Osteoblast (primary cell): ENCODE results near the gene MAS1L. TPM values are rescaled to one million over a fixed set of nuclear protein-coding genes. Genes with fewer than 3 reads are reported as not detected.

Source experiments
- DNase-seq: peaks from one replicate; pipeline ENCODE4 v3.0.0; 2011; ENCODE audit warnings: low spot score, mixed read lengths; ENCODE audit not compliant: insufficient read length; ENCODE audit errors: missing footprints
- H2AFZ ChIP-seq: 2 replicates; pipeline ENCODE4 v1.6.0; 2011; ENCODE audit warnings: mild to moderate bottlenecking, low read length
- H3K27ac ChIP-seq: 2 replicates; pipeline ENCODE4 v1.5.1; 2011; ENCODE audit warnings: mild to moderate bottlenecking, low read depth, low read length, moderate library complexity
- H3K27me3 ChIP-seq: 2 replicates; pipeline ENCODE4 v1.6.0; 2012; ENCODE audit warnings: mild to moderate bottlenecking, control low read depth, inconsistent platforms, low read length, moderate library complexity; ENCODE audit not compliant: insufficient read depth
- H3K36me3 ChIP-seq: 2 replicates; pipeline ENCODE4 v1.5.1; 2011; ENCODE audit warnings: mild to moderate bottlenecking, low read length, control low read depth, moderate library complexity; ENCODE audit not compliant: insufficient read depth
- H3K4me1 ChIP-seq: 2 replicates; pipeline ENCODE4 v1.5.1; 2011; ENCODE audit warnings: mild to moderate bottlenecking, low read length, control low read depth, moderate library complexity; ENCODE audit not compliant: insufficient read depth
- H3K4me2 ChIP-seq: 2 replicates; pipeline ENCODE4 v1.6.0; 2011; ENCODE audit warnings: mild to moderate bottlenecking, low read length; ENCODE audit not compliant: insufficient read depth
- H3K4me3 ChIP-seq: fragments of 200-600 bp; sonication (generic); 3 replicates; pipeline ENCODE4 v1.5.1; 2012; ENCODE audit warnings: mild to moderate bottlenecking, low read length, inconsistent platforms; ENCODE audit not compliant: insufficient read depth
- H3K79me2 ChIP-seq: 2 replicates; pipeline ENCODE4 v1.6.0; 2012; ENCODE audit warnings: mild to moderate bottlenecking, low read length, control low read depth, inconsistent platforms; ENCODE audit not compliant: insufficient read depth
- H3K9me3 ChIP-seq: 2 replicates; pipeline ENCODE4 v1.5.1; 2011; ENCODE audit warnings: low read depth, low read length, control low read depth
- H4K20me1 ChIP-seq: 2 replicates; pipeline ENCODE4 v1.6.0; 2012; ENCODE audit warnings: mild to moderate bottlenecking, low read length, control low read depth; ENCODE audit not compliant: insufficient read depth
- total RNA-seq: library from RNA; depleted of rRNA; stranded (reverse); fragments of >200 nt; gene quantifications from 2 replicates; pipeline ENCODE4 v1.2.3, GENCODE V29; 2012
- TF ChIP-seq, protein P1 (sequence below): IDR thresholded peaks from 2 replicates; pipeline ENCODE4 v1.5.1; 2011; ENCODE audit warnings: mild to moderate bottlenecking, low read depth, low read length, moderate library complexity; ENCODE audit errors: extremely low read depth

The MAS1L gene
- total RNA-seq, 1 donor = not detected

GRCh38 chr6:29502181-29502580 is 14.4 kb upstream of the MAS1L start:
- Histone ChIP-seq H2AFZ (no peak overlapping the region), H4K20me1 (no peaks in the 10 kb centered on the region), H3K36me3 (no peaks in the 10 kb centered on the region), H3K27ac (no peak overlapping the region), H3K9me3 (no peaks in the 10 kb centered on the region), H3K4me3 (no peak overlapping the region), H3K27me3 (no peaks in the 10 kb centered on the region), H3K79me2 (no peaks in the 10 kb centered on the region), H3K4me1 (no peaks in the 10 kb centered on the region), H3K4me2 (no peak overlapping the region)
- TF ChIP-seq, protein P1, sequence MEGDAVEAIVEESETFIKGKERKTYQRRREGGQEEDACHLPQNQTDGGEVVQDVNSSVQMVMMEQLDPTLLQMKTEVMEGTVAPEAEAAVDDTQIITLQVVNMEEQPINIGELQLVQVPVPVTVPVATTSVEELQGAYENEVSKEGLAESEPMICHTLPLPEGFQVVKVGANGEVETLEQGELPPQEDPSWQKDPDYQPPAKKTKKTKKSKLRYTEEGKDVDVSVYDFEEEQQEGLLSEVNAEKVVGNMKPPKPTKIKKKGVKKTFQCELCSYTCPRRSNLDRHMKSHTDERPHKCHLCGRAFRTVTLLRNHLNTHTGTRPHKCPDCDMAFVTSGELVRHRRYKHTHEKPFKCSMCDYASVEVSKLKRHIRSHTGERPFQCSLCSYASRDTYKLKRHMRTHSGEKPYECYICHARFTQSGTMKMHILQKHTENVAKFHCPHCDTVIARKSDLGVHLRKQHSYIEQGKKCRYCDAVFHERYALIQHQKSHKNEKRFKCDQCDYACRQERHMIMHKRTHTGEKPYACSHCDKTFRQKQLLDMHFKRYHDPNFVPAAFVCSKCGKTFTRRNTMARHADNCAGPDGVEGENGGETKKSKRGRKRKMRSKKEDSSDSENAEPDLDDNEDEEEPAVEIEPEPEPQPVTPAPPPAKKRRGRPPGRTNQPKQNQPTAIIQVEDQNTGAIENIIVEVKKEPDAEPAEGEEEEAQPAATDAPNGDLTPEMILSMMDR = no peak
- DNase-seq = no peak

GRCh38 chr6:29501106-29501505 is 13.3 kb upstream of the MAS1L start:
- H3K4me1 ChIP-seq = no peaks in the 10 kb centered on the region
- H4K20me1 ChIP-seq = no peaks in the 10 kb centered on the region
- no peak for DNase-seq
- H3K4me2 ChIP-seq = no peak overlapping the region
- no peak overlapping the region for H3K27ac ChIP-seq
- no peaks in the 10 kb centered on the region for H3K9me3 ChIP-seq
- TF ChIP-seq, protein P1 = no peak
- H2AFZ ChIP-seq = no peak overlapping the region
- H3K36me3 ChIP-seq = no peaks in the 10 kb centered on the region
- no peaks in the 10 kb centered on the region for H3K79me2 ChIP-seq
- H3K27me3 ChIP-seq = no peaks in the 10 kb centered on the region
- H3K4me3 ChIP-seq = no peak overlapping the region

DNA sequence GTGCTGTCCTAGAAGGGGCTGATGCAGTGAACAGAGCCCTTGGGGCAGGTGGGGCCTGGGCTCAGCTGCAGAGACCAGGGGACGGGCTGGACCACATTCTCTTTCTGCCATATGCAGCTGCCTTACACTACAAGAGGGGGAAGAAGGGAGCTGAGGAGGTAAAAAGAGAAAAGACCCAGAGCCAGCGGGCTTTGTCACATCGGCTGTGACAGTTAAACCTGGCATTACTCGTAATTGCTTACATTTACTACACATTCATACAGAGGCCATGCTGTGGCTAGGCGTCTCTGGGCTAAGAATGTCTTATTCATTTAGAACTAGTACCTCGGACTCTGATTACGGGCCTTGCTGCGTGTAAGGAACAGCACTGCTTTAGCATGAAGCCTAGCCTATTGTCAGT is 12.8 kb upstream of the MAS1L start:
- no peaks in the 10 kb centered on the region for H3K36me3 ChIP-seq
- H3K27ac ChIP-seq = no peak overlapping the region
- H3K27me3 ChIP-seq = no peaks in the 10 kb centered on the region
- H3K79me2 ChIP-seq = no peaks in the 10 kb centered on the region
- H3K4me3 ChIP-seq = no peak overlapping the region
- H2AFZ ChIP-seq = no peak overlapping the region
- H3K4me2 ChIP-seq = no peak overlapping the region
- no peaks in the 10 kb centered on the region for H3K9me3 ChIP-seq
- H4K20me1 ChIP-seq = no peaks in the 10 kb centered on the region
- TF ChIP-seq, protein P1 = no peak
- no peak for DNase-seq
- H3K4me1 ChIP-seq = no peaks in the 10 kb centered on the region

DNA sequence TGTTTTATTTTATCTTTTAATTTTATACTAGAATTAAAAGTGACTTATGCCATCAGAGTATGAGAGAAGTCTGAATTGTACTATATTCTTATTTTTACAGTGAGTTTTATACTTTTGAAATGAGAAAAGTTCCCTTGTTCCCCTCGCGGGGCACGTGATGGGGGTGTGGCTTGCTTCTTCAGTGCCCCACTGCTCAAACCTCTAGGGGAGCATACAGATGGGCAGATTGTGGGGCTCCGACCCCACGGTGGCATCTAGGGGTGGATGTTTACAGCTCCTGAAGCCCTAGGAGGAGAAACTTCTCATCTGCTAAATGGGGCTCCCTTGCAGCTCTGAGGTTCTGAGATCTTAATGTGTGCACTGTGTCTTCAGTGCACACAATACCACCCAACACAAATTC is 11.9 kb upstream of the MAS1L start:
- H3K9me3 ChIP-seq = no peaks in the 10 kb centered on the region
- no peak overlapping the region for H3K27ac ChIP-seq
- no peak for DNase-seq

More for the DNA sequence above, 11.9 kb upstream of the MAS1L start:
- Histone ChIP-seq H3K4me1 (no peaks in the 10 kb centered on the region), H3K4me2 (no peak overlapping the region), H3K4me3 (no peak overlapping the region), H2AFZ (no peak overlapping the region), H3K36me3 (no peaks in the 10 kb centered on the region), H3K79me2 (no peaks in the 10 kb centered on the region), H4K20me1 (no peaks in the 10 kb centered on the region), H3K27me3 (no peaks in the 10 kb centered on the region)
- TF ChIP-seq, protein P1 = no peak
